Measurements from ENCODE around the gene SMLR1. TPM values are rescaled to one million over a fixed set of nuclear protein-coding genes. Genes with fewer than 3 reads are reported as not detected.

SMLR1 gene
- total RNA-seq, 1 experiment from 2014 or later: not detected

DNA sequence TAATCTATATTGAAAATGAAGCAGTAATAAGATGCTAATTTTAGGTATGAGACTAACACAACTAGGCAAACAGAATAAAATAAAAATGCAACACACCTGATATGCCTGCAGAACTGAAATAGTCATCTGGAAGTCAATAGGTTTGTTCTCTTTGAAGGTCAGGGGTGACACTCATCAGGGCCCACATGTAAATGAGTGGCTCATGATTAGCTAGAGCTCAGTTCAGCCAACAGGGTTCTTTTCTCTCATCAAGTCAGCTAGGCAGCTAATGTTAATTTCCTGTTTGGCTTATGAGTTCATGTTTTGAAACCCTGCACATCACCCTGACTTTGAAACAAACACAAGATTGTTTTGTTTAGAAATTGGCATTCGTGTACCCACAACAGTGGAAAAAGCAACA, 23.8 kb downstream of the SMLR1 start:
- DNase-seq (ENCODE audit: low read depth): no peak

DNA sequence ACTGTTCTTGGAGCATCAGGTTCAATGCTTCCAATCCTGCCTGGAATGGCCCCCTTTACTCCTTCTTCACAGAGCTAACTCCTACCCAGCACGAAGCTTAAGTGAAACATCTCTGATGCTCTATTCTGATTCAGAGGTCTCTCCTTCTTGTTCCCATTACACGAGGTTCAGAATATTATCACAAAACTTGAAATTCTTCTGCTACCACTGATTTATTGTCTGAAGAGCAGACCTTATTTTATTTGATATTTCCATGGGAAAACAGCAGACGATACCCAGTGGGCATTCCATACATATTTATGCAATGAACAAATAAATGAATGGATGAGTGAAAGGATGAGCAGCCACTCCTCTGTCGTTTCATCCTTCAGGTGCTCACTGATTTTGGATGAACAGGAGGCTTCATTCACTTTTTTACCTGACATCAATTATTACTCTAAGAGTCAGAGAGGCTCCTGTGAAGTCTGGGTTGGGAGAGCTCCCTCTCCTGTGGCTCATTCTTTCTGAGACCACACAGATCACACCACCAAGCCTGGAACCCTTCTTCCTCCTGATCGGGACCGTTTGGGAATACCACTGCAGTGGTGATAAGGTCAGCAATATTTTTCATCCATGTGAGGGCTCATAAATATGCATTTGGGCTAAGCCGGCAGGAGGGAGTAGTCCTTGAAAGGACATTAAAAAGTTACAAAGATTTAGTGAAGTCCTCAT, 25.8 kb downstream of the SMLR1 start:
- peak; percentile 10 for DNase-seq (ENCODE audit: low read depth)

DNA sequence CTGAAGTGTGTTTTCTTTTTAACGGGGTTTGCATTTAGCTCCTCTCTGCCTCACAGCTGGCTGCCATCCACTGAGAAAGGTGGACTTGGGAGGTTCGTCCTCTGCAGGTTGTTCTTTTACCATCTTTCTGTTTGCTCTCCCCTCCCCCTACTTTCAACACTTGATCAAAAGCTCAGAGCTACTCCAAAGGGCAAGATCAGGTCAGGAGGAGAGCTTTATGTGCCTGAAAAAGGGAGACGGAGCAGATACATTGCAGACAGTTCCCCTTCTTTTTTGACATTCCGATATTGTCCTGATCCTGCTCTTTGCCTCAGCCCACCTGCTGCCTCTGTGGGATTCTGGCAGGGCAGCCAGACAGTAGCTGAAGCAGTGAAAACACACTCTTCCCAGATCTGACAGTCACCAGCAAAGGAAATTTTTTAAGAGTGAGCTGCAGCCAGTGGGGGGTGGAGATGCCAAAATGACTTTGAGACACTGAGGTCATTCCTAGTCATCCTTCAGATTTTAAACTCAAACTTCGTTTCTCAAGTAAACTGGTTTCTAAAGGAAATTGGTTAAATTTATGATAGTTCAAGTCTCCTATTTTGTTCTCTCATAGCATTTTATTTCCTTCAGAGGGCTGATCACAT, 26.5 kb downstream of the SMLR1 start:
- peak; percentile 63 for DNase-seq (ENCODE audit: low read depth)

DNA sequence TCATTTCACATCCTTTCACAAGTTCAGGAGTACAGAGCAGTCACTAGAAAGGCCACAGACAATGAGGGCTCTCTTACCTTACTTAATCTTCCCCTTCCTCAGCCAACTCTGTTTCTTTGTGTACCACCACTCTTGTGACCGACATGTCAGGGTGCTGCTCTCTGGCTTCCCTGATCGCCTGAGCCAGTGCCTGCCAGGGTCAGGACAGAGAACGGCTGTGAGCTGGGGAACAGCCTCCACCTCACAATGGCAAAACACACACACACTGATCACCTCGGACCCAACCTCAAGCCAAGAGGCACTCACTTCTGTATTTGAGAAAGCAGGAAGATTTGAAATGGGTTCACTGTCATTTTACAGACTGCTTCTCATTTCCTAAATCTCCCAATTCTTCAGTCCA, 30.8 kb downstream of the SMLR1 start:
- DNase-seq (ENCODE audit: low read depth): no peak

DNA sequence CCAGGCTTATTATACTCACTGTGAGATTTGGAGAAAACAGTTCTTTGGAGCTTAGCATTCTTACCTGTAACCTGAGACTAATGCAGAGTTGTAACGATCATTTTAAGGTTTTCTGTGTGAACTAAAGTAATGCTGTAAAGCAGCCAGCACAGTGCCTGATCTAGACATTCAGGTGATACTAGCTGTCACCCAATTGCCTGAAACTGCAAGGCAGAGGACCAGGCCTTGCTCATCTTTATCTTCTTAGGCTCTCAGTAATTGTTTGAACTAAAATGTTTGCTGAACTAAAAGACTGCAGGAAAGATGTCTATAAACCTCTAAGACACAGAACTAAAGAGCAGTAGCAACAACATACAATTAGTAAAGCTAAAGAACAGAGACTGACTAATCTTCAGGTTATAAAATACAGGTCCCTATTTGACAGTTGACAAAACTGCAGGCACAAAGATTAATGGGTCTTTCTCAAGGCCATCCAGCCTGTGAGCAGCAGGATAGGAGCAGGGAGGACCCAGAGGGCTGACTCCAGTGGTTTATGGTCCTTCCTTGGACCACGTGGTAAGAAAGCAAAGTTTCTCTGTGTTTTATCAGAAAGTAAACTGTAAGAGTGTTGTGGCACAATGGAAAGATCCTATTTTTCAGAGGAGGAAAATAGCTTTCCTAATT, 31.4 kb downstream of the SMLR1 start:
- DNase-seq (ENCODE audit: low read depth): no peak

DNA sequence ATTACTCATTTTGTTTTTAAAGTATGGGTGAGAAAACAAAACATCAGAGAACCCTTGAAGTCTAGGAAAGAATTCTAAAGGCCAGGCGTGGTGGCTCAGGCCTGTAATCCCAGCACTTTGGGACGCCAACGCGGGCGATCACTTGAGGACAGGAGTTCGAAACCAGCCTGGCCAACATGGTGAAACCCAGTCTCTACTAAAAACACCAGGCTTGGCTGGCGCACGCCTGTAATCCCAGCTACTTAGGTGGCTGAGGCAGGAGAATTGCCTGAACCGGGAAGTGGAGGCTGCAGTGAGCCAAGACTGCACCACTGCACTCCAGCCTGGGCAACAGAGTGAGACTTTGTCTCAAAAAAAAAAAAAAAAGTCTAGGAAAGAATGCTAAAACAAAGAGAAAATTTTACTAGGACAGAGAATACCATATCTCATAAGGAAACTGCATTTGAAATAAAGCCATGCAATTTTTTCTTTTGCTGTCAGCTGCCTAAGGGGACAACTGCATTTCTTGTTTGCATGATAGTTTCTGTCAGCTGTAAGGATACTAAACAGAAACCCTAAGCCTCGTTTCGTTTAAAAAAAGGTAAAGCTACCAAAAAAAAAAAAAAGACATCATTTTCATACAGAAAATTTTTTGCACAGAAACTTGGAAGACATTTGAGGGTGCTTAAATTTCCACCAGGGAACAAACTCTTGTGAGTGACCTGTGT, 32.1 kb downstream of the SMLR1 start:
- no peak for DNase-seq (ENCODE audit: low read depth)

DNA sequence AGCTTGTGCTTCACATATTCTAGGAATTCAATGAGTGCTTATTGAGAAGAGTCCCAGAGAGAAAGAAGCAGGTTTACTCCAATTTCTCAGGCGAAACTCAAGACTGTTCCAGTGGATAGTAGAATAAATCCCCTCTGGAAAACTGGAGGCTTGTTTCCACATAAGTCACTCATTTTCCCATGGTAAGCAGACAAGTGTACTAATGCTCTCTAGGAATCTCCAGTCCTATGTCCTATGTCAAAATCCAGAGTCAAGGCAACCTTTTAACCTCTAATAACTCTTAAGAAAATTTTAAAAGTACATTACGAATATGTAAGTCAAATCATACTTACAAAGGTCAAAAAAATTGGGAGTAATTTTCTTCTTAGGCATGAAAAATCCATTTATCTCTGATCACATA, 35.2 kb downstream of the SMLR1 start:
- no peak for DNase-seq (ENCODE audit: low read depth)

DNA sequence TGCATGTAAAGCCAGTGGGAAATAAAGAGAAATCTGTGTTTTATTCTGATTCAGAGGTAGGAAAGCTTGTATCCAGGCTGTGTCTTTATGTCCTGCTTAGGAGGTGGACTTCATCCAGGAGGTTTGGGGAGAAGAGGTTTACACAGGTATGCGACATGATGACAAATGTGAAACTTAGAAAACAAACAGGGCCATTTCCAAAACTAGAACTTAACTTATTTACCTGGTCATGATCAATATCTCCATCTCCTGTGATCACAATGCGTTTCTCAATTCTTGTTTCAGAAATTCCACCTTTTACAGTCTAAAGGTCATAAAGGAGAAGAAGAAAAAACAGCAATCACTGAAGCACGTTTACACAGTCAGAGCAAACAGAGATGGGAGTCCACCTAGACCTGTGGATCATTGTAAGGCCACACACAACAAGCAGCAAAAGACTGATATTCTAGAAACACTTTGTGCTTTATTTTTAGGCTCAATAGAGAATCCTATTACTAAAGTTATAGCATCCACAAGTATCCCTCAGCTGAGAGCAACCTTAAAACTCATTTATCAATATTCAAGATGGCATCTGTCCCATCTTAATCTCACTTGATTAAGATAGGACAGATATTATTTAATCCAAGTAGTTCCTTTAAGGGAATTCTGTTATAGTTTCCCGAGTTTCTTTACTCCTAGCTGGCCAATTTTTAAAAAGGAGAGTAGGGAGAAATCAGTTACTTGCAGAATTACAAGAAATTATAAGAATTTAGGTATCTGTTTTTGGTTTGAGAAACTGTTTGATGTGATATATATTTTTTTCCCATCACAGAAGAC, 36.4 kb downstream of the SMLR1 start:
- DNase-seq (ENCODE audit: low read depth): no peak

DNA sequence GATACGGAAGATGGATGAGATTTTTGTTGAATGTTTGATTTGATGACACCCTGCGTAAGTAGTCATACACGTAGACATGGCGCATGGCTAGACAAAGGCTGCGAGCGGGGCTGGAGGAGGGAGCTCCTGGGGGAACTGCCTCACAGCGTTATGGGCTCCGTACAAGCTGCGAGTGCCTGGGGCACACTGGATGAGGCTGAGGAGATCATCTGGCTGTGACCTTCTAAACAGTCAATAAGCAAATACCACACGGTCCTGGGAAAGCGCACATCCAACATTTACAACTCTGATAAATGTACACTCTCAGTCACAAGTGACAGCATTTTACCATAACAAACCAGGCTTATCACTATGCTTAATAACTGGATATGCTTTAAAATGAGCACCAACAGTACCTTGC, 37.1 kb downstream of the SMLR1 start:
- DNase-seq (ENCODE audit: low read depth): no peak

DNA sequence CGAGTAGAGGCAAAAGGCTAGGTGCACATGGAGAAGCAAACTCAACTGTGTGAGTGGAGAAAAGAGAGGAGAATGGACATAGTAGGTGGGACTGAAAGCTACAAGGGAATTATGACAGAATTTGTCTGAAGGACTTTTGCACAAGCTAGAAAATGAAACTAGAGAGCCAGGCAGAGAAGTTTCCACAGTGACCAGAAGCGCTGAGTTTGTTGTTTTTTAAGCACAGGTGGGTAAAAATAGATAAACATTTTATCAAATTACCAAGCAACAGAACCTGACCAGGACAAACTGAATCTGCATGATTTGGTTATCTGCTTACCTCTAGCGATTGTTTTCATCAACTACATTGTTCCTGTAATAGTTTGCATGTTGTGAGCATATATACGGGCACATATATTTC, 38.6 kb downstream of the SMLR1 start:
- no peak for DNase-seq (ENCODE audit: low read depth)

DNA sequence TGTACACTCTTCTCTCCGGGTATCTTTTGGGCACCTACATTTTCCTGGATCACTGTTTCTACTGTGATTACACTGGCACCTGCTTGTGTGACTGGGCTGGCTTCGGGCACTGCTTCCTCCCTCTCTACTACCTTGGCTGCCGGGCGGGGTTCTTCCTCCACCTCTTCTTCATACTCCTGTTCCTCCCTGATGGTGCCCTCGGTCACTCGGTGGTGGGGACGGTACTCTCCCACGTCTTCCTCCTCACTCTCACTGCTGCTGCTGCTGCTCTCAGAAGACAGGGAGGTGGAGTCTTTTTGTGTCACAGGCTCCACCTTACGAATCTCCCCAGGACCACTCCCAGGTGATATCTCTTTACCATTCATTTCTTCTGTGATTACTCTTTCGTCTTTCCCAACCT, 42.5 kb downstream of the SMLR1 start:
- DNase-seq (ENCODE audit: low read depth): no peak

DNA sequence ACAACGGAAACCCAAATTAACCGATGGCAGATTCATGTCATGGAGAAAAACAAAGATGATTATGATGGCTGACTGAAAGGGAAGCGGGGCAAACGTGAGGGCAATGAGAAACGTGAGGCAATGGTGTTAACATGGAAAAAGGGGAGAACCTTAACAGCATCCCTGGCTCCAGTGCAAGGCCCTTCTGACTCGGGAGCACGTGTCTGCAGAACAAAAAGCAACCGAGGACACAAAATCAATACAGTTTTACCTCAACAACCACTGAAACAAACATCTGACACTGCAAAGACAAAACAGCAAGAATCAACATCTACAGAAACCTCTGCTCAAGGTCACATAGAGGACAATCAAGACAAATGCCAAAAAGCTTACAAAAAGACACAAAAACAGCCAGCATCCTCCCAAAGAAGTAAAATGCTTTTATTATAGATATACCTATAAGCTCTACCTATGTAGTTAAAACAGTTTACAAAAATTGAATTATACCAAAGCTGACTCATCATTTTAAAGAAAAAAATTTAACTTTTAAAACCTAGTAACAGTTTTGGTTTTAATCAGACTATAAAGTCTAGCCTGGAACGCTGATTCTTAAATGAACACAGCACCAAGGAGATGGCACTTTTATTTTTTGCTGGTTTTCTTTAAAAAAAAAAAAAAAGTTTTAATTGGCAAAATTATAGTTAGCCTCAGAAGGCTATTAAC, 43.1 kb downstream of the SMLR1 start:
- DNase-seq (ENCODE audit: low read depth): no peak

DNA sequence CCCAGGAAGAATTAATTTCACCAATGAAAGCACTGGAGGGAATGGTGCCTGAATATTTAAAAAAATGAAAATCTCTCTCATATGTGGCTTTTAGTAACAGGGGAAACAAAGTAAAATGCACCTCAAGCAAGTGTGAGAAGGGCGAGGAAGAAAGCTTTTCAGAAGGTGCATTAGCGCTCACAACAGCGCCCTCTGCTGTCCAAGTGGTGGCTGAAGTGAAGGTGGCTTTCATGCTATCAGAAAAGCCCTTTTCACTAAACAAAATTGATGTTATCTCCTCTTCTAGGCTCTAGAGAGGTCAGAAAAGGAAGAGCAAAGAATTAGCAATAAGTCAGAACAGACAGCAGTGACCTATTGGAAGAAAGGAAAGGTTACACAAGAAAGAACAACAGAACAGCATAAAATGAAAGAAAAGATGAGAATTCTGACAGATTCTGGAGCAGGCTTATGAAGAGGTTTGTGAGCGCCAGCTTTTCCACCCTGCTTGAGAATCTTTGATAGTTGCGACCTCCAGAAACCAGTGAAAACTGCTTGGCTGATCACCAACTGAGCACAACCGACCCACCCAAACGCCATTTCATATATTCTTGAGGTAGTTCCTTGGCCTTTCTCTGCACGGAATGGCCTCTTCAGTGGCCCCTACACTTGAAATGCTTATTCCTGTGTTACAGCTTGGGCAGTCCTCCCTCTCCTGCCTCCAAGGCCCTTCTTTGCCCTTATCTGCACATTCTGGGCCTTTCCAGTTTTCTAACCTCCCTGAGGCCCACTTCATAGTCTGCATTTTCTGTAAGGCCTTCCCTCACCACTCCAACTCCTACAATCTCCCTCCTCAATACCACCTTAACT, 45.3 kb downstream of the SMLR1 start:
- DNase-seq (ENCODE audit: low read depth): peak; percentile 64

DNA sequence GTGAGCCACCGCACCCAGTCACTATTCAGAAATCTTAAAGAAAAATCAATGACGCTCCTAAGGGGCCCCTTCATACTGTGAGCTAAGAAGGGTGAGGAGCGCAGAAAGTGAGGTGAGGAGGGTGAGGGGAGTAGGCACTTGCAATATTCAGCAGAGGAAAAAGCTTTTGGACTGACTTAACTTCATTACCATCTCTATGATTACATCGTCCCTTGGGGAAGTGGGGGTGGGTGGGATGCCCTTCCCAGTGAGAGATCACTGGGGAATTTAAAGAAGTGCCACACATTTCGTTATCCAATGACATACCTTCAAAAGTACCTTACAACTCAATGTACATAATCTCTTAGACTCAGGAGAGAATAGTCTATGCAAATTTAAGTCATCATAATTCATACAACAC, 46.5 kb downstream of the SMLR1 start:
- DNase-seq (ENCODE audit: low read depth): no peak

DNA sequence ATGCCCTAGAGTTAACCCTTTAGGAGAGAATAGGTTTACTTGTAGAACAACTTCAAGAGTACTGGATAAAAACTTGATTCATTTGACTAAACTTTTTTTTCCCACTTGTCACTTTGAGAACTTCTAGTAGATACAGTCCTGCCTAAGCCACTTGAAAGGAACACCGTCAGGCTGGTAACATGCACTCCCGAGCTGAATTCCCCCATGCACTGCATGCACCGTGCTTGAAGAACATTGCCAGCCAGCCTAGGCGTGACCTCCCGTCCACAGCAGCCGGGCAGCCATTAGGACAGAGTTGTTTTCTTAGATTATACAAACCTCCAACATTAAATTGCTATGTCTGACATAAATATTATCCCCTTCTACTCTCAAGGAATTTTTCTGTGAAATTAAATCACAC, 52.6 kb downstream of the SMLR1 start:
- no peak for DNase-seq (ENCODE audit: low read depth)

DNA sequence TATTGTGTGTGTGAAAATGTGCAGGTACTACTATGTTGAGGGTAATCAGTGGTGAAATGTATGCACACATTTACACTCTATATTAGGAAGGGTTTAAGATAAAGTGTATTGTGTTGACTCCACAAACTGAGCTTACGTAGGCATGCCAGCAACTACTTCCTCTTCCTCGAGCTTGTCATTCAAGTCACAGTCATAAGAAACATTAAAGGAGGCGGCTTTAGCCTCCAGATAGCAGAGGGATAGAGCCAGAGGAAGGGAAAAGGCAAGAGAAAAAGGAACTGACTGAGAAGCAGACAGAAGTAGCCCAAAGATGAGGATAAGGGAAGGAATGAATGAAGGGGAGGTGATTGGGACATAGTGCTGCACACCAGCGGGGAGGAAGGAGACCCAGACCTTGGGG, 55.2 kb downstream of the SMLR1 start:
- no peak for DNase-seq (ENCODE audit: low read depth)

DNA sequence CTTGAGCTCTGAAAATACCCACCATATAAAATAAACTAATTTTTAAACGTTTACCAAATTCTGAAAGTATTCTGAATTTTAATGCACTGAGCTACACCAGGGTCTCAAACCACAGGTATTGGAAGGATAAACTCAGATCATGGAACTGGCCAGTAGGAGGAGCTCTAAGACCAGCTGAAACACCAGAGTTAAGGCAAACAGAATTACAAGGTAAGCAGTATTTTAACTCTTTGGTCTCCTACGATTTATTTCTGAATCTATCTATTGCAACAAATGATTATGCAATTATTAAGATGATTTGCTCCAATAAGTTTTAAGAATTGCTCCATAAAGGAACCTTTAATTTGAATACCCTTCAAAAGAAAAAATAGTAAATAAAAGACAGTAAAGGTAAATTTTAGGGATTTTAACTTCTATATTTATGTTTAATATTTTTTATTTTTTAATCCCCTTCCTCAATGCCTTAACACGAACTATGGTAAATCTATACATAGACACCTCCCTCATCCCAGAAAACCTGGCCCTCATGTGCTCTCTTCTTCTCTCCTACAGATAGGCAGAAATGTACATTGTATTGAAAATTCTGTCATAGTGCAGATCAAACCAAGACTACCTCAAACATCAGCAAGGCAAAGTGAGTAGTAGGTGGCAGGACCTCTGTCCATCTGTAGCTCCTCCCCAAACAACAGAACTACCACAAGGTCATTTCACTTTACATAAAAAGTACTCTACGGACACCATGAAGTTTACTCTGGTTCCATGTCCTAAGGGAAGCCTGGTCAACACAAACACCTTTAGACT, 58.4 kb downstream of the SMLR1 start:
- peak; percentile 81 for DNase-seq (ENCODE audit: low read depth)
